Middle frontal gyrus (tissue), 1 donor: ENCODE measurements around the gene TCP1.
"Not testable (repeated sequence)": the region's sequence is repeated elsewhere in the genome, so short reads cannot be mapped to it uniquely, and the experiment has no call there.

Experiments
- DNase-seq: peaks from one replicate; pipeline ENCODE4 v3.0.0-alpha.2; 2015; ENCODE audit warnings: low spot score; ENCODE audit errors: extremely low spot score

TCP1 gene

DNA sequence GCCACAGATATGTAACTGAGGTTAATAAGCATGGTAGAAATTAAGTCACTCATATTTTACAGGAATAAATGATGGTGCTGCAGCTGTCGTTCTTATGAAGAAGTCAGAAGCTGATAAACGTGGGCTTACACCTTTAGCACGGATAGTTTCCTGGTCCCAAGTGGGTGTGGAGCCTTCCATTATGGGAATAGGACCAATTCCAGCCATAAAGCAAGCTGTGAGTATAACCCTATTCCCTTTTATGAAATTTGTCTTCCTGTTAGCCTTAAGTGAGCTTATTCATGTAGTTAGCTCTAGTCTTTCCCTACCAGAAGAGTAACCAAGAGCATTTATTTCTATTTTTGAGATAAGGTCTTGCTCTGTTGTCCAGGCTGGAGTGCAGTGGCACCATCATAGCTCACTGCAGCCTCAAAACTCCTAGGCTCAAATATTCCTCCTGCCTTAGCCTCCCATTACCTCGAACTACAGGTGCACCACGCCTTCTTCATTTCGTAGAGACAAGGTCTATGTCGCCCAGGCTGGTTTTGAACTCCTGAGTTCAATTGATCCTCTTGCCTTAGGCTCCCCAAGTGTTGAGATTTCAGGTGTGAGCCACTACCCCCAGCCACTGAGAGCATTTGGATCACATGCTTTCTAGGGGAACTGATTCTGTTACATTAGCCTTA, 12.0 kb downstream of the TCP1 start:
- no peak for DNase-seq

DNA sequence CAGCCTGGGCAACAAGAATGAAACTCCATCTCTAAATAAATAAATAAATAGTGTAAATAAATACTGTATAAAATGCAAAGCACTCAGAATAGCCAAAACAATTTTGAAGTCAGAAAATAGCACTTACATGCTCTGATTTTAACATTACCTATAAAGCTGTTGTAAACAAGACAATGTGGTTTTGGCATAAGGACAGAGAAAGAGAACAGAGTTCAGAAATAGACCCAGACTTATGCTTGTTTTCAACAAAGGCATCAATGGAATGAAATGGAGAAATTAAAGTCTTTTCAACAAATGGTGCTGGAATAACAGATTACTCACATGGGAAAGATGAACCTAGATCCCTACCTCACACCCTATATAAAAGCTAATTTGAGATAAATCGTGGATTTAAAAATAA, 17.2 kb downstream of the TCP1 start:
- DNase-seq: no peak

DNA sequence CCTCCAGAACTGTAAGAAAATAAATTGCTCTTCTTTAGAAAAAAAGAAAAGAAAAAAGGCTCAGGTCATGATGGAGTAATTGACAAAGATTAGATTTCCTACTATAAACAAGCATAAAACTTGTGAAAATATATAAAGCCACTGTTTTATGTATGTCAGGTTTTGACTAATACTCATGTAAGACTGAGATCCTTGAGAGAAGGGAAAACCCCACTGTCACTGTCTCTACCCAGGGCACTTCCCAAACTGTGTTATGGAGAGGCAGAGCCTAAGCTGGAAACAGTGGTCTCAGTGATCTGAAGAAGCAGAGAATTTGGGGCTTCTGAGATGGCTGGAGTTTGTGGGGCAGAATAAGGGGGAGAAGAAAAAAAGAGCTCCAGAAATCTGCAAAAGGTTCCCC, 19.9 kb downstream of the TCP1 start:
- no peak for DNase-seq

DNA sequence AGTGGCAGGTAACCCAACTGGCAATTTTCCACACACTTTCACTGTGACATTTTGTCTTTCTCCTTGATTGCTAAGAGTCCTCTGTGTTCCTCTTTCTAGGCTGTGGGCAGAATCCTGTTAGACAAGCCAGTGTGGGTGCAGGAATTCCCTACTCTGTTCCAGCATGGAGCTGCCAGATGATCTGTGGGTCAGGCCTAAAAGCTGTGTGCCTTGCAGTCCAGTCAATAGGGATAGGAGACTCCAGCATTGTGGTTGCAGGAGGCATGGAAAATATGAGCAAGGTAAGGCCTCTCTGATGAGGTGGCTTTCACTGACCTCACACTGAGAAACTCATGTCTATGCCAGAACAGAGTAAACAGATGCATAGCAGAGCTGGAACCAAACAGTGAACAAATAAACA, 22.5 kb downstream of the TCP1 start:
- no peak for DNase-seq

DNA sequence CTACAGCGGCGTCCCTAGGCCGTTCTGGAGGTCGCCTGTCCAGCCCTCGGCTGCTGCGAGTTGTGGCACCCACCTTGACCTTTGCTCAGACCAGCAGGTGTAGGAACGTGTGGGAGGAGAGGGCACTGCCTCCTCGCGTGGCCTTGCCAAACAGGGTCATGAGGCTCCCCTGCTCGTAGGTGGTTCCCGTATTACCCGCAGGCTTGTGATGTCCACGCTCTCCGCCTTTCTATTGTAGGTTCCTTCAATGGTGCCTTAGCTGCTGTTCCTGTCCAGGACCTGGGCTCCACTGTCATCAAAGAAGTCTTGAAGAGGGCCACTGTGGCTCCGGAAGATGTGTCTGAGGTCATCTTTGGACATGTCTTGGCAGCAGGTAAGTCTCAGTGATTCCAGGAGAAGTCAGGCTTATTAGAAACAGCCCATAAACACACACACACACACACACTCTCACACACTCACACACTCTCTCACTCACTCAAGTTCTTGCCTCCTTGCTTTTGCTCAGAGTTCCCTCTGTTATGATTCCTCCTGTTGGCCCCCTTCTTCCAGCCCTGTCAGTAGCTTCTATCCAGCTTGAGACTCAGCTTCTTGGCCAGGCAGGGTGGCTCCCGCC, 26.6 kb downstream of the TCP1 start:
- no peak for DNase-seq

DNA sequence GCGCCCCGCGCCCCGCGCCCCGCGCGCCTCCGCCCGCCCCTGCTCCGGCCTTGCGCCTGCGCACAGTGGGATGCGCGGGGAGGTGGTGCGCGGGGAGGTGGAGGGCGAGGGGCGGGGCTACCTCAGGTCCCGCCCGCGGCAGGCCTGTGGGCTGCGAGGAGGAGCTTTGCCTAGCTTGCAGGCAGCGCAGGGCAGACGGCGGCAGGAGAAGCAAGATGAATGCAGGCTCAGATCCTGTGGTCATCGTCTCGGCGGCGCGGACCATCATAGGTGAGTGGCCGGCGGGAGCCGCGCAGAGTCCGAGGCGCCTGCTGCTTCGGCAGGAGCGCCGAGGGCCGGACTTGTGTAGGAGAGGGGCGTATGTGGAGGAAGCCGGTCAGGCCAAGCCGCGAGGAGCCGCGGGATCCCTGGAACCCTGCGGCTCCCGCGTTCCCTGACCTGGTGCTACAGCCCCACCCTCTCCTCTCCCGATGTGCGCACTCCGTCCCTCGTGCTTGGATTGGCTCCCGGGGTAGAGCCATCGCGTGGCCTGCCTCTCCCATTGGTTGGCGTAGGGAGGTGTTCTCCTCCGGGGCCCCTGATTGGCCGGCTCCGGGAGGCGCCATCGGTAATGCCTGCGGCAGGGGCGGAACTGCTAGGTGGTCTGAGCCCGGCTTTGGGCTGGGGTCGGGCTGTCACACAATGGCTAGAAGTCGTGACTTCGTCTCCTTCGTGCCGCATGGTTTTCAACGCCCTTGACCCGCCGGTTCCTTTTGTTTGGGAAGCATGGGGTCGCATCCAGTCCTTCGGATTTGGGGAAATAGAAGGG, 27.3 kb downstream of the TCP1 start, which contains the start of gene ACAT2:
ACAT2 (plus strand) TSS at position 173 of the 808 bp plus-strand sequence; CDS start at position 216, 43 bp downstream.
- DNase-seq: peak; percentile 97

DNA sequence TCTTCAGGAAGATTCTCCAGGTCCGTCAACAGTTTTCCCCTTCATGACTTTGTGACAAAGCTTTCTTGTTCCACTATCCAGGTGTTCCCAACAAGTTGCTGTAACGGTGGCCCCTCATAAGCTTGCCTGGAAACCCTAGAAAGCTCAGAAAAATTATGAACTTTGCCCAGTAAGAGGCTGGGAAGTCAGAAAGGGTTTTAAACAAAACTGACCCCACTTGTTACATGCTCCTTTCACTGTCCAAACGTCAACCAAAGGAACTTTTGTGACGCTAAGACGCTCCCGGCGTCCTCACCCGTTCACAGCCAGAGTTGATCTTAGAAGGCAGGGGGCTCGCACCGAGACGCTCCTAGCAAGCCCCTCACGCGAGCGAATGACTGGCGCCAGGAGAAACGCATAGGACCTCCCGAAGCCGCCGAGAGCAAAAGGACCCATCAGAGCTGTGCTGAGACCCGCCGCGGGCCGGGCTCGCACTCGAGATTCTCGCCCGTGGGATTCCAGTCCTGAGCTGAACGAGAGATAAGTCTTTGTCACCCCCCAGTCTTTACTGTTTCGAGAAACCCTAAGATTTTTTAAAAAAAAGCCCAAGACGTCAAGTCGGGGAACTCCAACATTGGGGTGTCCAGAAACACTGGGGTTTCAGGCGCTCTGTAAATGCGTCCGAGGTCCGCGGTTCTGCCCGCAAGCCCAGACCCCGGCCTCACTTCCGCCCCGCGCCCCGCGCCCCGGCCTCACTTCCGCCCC, 28.1 kb downstream of the TCP1 start:
- DNase-seq: no peak

DNA sequence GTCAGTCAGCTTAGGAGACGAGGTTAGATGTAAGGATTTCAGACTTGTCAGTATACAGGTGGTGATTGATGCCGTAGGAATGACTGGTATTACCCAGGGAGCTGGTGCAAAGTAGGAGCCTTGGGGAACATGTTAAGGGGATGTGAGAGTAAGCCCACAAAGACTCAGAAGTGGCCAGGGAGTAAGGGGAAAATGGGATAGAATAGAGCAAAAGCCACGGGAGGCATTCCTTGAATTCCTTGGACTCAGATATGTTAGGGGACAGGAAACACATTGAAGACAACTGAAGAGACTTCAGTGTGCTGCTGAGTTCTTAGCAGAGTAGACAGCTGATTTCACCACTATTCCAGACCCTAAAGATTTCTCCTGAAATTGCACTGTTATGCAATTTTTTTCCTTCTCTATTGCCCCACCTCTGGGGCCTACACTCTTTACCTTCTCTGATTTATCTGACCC, 28.8 kb downstream of the TCP1 start:
- no peak for DNase-seq

DNA sequence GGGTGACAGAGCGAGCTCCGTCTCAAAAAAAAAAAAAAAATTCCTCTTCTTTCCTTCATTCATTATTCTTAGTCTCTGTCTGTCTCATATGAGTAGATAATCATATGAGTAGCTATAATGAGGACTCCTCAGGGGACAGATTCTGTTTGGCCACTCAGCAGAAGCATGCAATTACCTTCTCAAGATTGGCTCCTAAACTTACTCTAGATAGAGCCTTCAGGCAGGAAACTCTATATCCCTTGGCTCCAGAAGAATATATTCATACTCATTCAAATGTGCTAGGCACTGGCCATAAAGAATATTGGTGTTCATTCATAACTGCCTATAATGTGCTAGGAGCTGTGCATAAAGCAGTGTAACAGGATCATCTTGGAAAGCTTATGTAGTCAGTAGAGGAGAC, 29.8 kb downstream of the TCP1 start:
- DNase-seq: no peak

DNA sequence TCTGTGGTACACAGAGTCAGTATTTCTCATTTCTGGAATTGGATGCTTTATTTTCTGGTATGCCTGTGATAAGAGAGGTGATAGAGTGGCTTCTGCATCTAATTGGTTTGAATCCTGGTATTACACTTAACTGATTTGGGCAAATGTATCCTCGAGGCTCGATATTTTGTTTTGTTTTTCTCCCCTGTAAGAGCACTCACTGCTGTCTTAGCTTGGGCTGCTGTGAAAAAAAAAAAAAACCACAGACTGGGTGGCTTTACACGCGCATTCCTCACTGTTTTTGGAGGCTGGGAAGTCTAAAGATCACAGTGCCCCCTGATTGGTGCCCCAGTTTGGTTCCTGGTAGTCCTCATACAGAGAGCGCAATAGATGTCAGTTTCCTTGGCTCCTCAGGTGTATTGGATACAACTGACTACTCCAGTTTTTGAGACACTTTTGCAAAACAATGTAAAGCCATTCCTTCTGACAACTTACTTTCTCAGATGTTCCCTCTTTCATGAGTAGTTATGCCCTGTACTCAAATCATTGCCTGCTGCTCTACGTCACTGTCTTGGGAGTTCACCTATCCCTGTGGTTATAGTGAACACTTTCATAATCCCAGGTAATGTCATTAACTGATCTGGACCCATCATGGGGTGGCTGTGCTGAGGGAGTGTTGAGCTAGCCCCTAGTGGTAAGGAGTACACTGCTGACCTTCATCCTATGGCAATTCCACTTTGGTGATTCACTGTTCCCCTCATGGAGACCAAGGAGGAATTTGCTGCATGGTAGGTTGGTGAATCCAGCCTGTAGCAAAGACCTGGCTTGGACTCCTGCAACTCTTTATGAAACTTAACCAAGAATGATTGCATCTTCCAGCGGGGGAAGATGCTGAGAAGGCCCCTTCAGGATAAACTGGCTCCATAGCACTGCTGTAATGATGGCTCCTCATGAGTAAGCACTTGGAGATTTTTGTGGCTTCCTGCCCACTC, 31.1 kb downstream of the TCP1 start:
- DNase-seq: no peak

DNA sequence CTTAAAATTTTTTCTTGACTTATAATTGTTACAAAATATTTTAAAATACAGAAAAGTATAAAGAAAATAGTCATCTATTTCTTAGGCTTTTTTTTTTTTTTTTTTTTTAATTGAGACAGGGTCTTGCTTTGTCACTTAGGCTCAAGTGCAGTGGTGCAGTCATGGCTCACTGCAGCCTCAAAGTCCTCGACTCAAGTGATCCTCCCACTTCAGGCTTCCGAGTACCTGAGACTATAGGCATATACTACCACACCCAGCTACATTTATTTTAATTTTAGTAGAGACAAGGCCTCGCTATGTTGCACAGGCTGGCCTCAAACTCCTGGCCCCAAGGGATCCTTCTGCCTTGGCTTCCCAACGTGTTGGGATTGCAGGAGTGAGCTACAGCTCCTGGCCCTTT, 32.9 kb downstream of the TCP1 start:
- no peak for DNase-seq

DNA sequence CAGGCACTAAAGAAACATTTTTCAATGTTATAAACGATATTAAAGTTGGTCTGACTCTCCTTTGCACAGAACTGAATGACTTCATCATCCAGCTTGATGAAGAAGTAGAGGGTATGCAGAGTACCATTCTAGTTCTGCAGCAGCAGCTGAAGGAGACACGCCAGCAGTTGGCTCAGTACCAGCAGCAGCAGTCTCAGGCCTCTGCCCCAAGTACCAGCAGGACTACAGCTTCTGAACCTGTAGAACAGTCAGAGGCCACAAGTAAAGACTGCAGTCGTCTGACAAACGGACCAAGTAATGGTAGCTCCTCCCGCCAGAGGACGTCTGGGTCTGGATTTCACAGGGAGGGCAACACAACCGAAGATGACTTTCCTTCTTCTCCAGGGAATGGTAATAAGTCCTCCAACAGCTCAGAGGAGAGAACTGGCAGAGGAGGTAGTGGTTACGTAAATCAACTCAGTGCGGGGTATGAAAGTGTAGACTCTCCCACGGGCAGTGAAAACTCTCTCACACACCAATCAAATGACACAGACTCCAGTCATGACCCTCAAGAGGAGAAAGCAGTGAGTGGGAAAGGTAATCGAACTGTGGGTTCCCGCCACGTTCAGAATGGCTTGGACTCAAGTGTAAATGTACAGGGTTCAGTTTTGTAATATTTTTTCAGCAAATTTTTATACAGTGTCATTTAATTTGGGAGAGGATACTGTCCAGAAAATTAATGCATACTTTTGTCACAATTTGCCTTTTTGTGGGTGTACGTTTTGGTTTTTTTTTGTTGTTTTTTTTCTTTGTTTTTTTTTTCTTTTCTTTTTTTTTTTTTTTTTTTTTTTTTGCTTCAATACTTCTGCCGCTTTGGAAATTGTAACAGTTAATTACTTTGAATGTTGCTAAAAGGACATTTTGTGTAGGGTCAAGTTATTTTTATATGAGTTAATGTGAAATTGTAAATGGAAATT, 34.2 kb downstream of the TCP1 start:
- no peak for DNase-seq

DNA sequence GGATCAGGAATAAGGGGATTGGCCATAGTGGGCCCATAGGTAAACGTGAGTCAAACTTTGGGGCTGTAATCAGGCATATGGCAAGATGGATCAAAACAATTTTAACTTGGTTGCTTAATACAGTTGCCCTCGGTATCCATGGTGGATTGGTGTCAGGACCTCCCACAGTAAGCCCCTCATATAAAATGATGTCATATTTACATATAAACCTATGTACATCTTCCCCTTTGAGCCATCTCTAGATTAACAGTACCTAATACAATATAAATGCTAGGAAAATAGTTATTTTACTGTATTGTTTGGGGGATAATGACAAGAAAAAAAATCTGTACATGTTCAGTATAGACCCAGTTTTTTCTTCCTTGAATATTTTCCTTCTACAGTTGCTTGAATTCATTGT, 35.0 kb downstream of the TCP1 start:
- DNase-seq: no peak

DNA sequence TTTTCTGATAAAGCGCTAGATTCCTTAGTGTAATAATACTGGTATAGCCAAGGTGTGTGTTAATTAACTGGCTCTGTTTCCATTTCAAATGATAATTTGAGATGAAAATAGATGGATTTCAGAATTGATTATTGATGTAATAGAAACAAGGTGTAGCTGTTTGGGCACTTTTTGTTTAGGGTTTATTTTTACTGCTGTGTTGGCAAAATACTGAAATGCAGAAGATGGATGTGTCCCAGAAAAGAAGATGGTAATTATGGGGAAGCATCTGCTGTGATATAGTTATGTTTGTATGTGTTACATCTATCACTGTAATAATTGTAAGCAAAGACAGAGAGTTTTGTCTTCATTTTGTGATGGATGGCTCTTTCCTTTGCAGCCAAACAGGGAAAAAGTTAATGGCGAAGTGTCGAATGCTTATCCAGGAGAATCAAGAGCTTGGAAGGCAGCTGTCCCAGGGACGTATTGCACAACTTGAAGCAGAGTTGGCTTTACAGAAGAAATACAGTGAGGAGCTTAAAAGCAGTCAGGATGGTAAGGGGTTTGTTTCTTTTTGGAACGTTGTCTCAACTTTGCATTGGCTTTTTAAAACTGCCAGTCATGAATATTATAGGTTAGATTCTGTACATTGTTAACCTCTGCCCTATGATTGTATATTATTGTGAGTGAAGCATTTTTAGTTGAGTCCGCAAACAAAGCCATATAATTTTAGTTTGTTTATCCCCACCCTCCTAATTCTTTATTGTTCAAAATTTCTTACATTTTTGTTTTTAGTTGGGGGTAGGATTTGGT, 36.1 kb downstream of the TCP1 start:
- no peak for DNase-seq

DNA sequence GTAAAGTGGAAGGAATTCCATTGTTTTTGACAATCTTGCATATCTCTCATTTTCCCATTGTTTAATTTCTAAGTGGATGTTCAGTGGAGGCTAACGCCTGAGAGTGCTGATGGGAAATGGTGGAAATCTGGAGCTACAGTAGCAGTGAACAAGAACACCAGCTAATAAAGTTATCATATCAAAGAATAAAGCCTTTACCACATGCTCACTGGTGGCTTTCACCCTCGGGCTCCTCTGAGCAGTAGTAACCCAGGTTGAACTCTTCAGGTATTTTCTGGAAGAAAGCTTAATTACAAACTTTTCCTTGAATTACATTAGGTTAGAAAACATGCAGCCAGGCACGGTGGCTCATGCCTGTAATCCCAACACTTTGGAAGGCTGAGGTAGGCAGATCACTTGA, 38.0 kb downstream of the TCP1 start:
- no peak for DNase-seq

DNA sequence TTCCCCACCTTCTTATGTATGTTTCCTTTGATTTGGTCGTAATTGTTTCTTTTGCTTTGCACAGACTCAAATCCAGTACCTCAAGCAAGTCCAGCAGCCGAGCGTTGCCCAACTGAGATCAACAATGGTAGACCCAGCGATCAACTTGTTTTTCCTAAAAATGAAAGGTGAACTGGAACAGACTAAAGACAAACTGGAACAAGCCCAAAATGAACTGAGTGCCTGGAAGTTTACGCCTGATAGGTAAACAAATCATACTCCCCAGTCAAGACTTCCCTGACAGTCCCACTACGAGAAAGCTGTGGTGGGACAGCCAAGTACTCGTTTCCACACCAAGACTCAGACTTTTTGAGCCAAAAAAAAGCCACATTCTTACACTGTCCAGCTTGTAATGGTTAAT, 41.3 kb downstream of the TCP1 start:
- DNase-seq: not testable (repeated sequence)

DNA sequence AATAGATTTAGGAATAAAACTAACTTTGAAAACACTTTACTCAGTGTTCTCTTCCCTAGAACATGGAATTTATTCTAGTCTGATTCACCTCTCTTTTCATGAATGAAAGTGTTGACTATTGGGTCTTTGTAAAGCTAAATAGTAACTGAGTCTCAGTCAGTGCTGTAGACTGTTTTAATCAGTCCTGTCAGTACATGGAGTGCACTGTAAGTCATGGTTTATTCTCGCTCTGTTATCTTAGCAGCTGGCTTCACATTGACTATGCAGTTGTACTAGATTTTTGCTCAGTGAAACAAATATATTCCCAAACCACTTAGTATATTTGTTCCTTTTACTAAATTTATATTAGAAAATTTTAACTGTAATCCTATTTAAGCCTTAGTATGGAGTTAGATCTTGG, 42.6 kb downstream of the TCP1 start:
- no peak for DNase-seq

DNA sequence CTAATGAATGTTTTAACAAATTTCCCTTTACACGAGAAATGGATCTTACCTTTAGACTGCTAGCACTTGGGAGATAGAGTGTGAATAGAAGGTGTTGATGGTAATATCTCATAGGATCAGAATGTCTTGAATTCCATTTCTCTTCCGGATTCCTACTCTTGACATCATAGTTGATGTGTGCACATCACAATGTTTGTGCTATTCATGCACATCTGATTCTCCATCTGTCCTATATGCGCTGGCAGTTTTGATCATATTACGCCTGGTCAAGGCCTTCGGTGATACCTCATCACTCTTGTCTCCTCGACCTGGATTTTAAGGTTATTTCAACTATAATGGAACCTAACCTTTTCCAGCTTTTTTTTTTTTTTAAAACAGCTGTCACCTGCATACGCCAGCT, 44.3 kb downstream of the TCP1 start:
- DNase-seq: no peak

DNA sequence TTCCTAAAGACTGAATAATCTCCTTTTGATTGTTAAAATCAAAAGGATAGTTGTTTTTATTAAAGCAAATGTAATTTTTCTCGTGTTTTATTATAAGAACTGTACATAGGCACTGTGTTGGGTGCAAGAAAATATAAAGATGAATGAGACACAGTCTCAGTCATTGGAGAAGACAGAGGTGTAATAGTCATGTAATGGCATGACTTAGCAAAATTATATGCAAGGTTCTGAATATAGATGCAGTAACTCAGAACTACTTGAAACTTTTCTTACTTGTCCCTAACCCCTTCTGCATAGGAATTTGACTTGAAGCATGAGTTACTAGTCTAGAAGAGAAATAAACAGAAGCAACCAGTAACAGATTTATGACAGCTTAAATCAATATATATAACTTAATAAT, 47.2 kb downstream of the TCP1 start:
- DNase-seq: no peak
